Mesendoderm (in vitro differentiated cells): ENCODE results near the gene C6orf141.

Source experiments
- DNase-seq: peaks from one replicate; pipeline ENCODE4 v3.0.0; 2013
- H2AK5ac ChIP-seq: 2 replicates; pipeline ENCODE4 v1.6.1; 2013; ENCODE audit warnings: low read length, inconsistent platforms
- H2BK120ac ChIP-seq: 2 replicates; pipeline ENCODE4 v1.6.1; 2013; ENCODE audit warnings: low read depth, mild to moderate bottlenecking, low read length, moderate library complexity, mixed read lengths
- H2BK15ac ChIP-seq: replicated peaks from 2 replicates; pipeline ENCODE4 v1.6.1; 2013; ENCODE audit warnings: low read depth, mild to moderate bottlenecking, moderate library complexity
- H2BK5ac ChIP-seq: 2 replicates; pipeline ENCODE4 v1.6.1; 2013; ENCODE audit warnings: low read length, inconsistent platforms
- H3K18ac ChIP-seq: 2 replicates; pipeline ENCODE4 v1.6.1; 2013; ENCODE audit warnings: mild to moderate bottlenecking, low read length, mixed read lengths
- H3K23ac ChIP-seq: one replicate; pipeline ENCODE4 v1.6.1; 2013; ENCODE audit warnings: low read length
- H3K27ac ChIP-seq: 2 replicates; pipeline ENCODE4 v1.5.1; 2013; ENCODE audit warnings: low read depth, mild to moderate bottlenecking, inconsistent platforms, low read length, moderate library complexity
- H3K27me3 ChIP-seq: 2 replicates; pipeline ENCODE4 v1.6.1; 2013; ENCODE audit warnings: low read length, control low read depth, mild to moderate bottlenecking, inconsistent platforms; ENCODE audit not compliant: insufficient read depth, poor library complexity
- H3K36me3 ChIP-seq: 2 replicates; pipeline ENCODE4 v1.6.1; 2013; ENCODE audit warnings: low read length, inconsistent platforms; ENCODE audit not compliant: control insufficient read depth, insufficient read depth
- H3K4ac ChIP-seq: one replicate; pipeline ENCODE4 v1.6.1; 2013; ENCODE audit warnings: low read depth, mild to moderate bottlenecking, low read length, moderate library complexity
- H3K4me1 ChIP-seq: 2 replicates; pipeline ENCODE4 v1.6.1; 2013; ENCODE audit warnings: low read depth, low read length, inconsistent platforms; ENCODE audit not compliant: control insufficient read depth
- H3K4me2 ChIP-seq: 2 replicates; pipeline ENCODE4 v1.6.1; 2013; ENCODE audit warnings: low read length
- H3K4me3 ChIP-seq: 2 replicates; pipeline ENCODE4 v1.5.1; 2013; ENCODE audit warnings: mild to moderate bottlenecking, low read length
- H3K56ac ChIP-seq: one replicate; pipeline ENCODE4 v1.6.1; 2013; ENCODE audit warnings: low read length
- H3K79me1 ChIP-seq: 2 replicates; pipeline ENCODE4 v1.6.1; 2013; ENCODE audit warnings: low read length, inconsistent platforms
- H3K79me2 ChIP-seq: 2 replicates; pipeline ENCODE4 v1.6.1; 2013; ENCODE audit warnings: mild to moderate bottlenecking, low read length; ENCODE audit not compliant: control insufficient read depth, insufficient read depth
- H3K9ac ChIP-seq: 2 replicates; pipeline ENCODE4 v1.6.1; 2013; ENCODE audit warnings: low read length, inconsistent platforms
- H4K5ac ChIP-seq: one replicate; pipeline ENCODE4 v1.6.1; 2013; ENCODE audit warnings: low read length
- H4K8ac ChIP-seq: one replicate; pipeline ENCODE4 v1.6.1; 2013; ENCODE audit warnings: low read depth, mild to moderate bottlenecking, control low read depth, low read length, moderate library complexity
- WGBS: extraction: QIAGEN DNeasy Blood & Tissue Kit; methylation state at CpG from one replicate; pipeline ENCODE4 v1.1.7; 2013; ENCODE audit warnings: low lambda C conversion rate, missing lambda C conversion rate; ENCODE audit not compliant: insufficient coverage; ENCODE audit errors: extremely low coverage; 5-methylcytosine and 5-hydroxymethylcytosine counted together

Gene C6orf141

GRCh38 chr6:49549691-49550491, 577 bp upstream of the C6orf141 start:
- Histone ChIP-seq H2BK5ac (no peak overlapping the region), H2BK15ac (no peak overlapping the region), H3K9ac (peak overlapping the region; percentile 17), H3K4me2 (peak overlapping the region; percentile 66), H4K8ac (no peak overlapping the region), H3K4me3 (no peak overlapping the region), H4K5ac (no peak overlapping the region), H3K27ac (no peak overlapping the region), H3K79me2 (no peaks in the 10 kb centered on the region), H3K18ac (peak overlapping the region; percentile 51), H3K23ac (no peak overlapping the region), H2AK5ac (no peak overlapping the region), H3K79me1 (no peaks in the 10 kb centered on the region), H2BK120ac (no peak overlapping the region), H3K36me3 (no peaks in the 10 kb centered on the region), H3K4me1 (peaks cover 2% of the 10 kb centered on the region), H3K56ac (peak overlapping the region; percentile 34), H3K27me3 (no peaks in the 10 kb centered on the region), H3K4ac (no peak overlapping the region)
- no CpG with 5 or more reads among the region's 20 CpGs for WGBS
- DNase-seq = no peak

DNA sequence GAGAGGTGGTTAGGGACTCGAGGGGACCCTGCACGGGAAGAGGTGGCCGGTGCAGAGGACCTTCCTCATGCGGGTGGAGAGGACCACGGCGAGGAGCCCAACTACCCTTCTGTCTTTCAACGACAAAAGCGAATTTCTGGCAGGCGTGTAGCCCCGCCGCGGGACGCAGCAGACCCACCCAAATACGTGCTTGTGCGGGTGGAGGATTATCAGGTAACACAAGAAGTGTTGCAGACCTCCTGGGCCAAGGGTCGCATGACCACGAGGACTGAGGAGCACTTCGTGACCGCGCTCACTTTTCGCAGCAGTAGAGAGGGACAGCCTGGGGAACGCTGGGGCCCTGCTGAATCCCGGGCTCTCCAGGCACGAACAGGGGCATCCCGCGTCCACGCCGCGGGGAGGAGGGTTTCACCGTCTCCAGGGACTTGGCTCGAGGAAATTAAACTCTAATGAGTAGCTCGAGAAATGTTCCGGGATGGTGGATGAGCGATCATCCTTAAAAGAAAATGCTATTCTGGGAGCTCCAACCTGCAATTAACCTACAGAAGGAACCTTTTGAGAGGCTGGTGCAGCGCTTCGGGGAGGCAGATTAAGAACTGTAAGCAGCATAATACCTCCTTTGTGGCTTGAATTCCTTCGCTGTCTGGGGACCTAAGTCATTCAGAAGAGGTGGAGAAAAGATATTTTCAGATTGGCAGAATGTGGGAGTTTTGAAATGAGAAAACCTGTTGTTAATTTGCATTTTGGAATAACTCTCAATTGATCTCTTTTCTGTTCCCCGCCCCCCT, 804 bp downstream of the C6orf141 start:
- Histone ChIP-seq H2BK120ac (no peak overlapping the region), H4K8ac (no peak overlapping the region), H2BK15ac (no peak overlapping the region), H3K36me3 (no peaks in the 10 kb centered on the region), H3K4me2 (peak overlapping the region; percentile 66), H2BK5ac (no peak overlapping the region), H3K79me1 (no peaks in the 10 kb centered on the region), H3K27ac (no peak overlapping the region), H3K23ac (peak overlapping the region; percentile 83), H3K79me2 (no peaks in the 10 kb centered on the region), H2AK5ac (no peak overlapping the region), H3K18ac (peak overlapping the region; percentile 17), H3K4me3 (peak overlapping the region; percentile 1), H3K56ac (peak overlapping the region; percentile 34), H4K5ac (no peak overlapping the region), H3K4me1 (peaks cover 2% of the 10 kb centered on the region), H3K27me3 (no peaks in the 10 kb centered on the region), H3K4ac (no peak overlapping the region), H3K9ac (peak overlapping the region; percentile 16)
- DNase-seq = peak; percentile 55
- no CpG with 5 or more reads among the region's 38 CpGs for WGBS

GRCh38 chr6:49551866-49552129, 1.3 kb downstream of the C6orf141 start:
- Histone ChIP-seq H3K79me1 (no peaks in the 10 kb centered on the region), H4K5ac (no peak overlapping the region), H3K56ac (no peak overlapping the region), H3K9ac (no peak overlapping the region), H3K18ac (no peak overlapping the region), H2BK15ac (peak overlapping the region; percentile 57), H2AK5ac (no peak overlapping the region), H3K4me3 (no peak overlapping the region), H3K36me3 (no peaks in the 10 kb centered on the region), H4K8ac (no peak overlapping the region), H3K4ac (no peak overlapping the region), H3K27me3 (no peaks in the 10 kb centered on the region), H3K4me1 (peaks cover 2% of the 10 kb centered on the region), H3K27ac (no peak overlapping the region), H2BK5ac (no peak overlapping the region), H3K23ac (no peak overlapping the region), H2BK120ac (no peak overlapping the region), H3K79me2 (no peaks in the 10 kb centered on the region), H3K4me2 (no peak overlapping the region)
- no peak for DNase-seq
- WGBS = no CpG with 5 or more reads among the region's 2 CpGs

DNA sequence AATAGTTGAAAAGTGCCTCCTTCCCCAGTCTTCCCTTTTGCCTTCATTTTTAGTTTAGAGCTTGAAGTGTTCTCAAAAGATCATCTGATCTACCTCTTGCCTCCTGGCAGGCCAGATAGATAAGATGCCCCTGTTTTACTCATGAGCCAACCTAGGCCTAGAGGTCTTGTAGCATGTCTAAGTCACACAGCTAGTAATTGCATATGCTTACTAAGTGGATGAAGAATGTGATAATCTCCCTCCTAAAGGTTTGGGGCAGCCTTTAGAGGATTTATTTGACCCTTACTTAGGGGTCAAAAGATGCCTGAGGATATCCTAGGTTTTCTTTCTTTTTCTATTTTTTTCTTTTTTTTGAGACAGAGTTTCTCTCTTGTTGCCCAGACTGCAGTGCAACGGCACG, 2.1 kb downstream of the C6orf141 start:
- Histone ChIP-seq H2AK5ac (no peak overlapping the region), H3K4me1 (peaks cover 2% of the 10 kb centered on the region), H3K56ac (no peak overlapping the region), H3K36me3 (no peaks in the 10 kb centered on the region), H4K8ac (no peak overlapping the region), H3K79me2 (no peaks in the 10 kb centered on the region), H3K27ac (no peak overlapping the region), H3K79me1 (no peaks in the 10 kb centered on the region), H3K4me3 (no peak overlapping the region), H2BK120ac (no peak overlapping the region), H3K9ac (no peak overlapping the region), H3K18ac (no peak overlapping the region), H4K5ac (no peak overlapping the region), H2BK5ac (no peak overlapping the region), H3K23ac (no peak overlapping the region), H2BK15ac (no peak overlapping the region), H3K27me3 (no peaks in the 10 kb centered on the region), H3K4ac (no peak overlapping the region), H3K4me2 (no peak overlapping the region)
- no CpG with 5 or more reads among the region's 2 CpGs for WGBS
- peak; percentile 26 for DNase-seq

- Histone ChIP-seq H3K18ac (no peak overlapping the region), H3K23ac (no peak overlapping the region), H3K27me3 (no peaks in the 10 kb centered on the region), H2AK5ac (no peak overlapping the region), H3K27ac (no peak overlapping the region), H3K4me2 (no peak overlapping the region), H3K4me3 (no peak overlapping the region), H4K5ac (no peak overlapping the region), H4K8ac (no peak overlapping the region), H3K4me1 (peaks cover 2% of the 10 kb centered on the region), H3K79me1 (no peaks in the 10 kb centered on the region), H3K9ac (no peak overlapping the region), H3K4ac (no peak overlapping the region), H3K56ac (no peak overlapping the region), H3K36me3 (no peaks in the 10 kb centered on the region), H3K79me2 (no peaks in the 10 kb centered on the region), H2BK15ac (no peak overlapping the region), H2BK120ac (no peak overlapping the region), H2BK5ac (no peak overlapping the region)
- no CpG with 5 or more reads among the region's 1 CpG for WGBS
- DNase-seq = no peak
These were observed 2.9 kb downstream of the C6orf141 start for GRCh38 chr6:49553384-49553783.
